NCI-H2196 (cell line): ENCODE measurements around the gene LRIG1.

Source experiments
- DNase-seq: peaks from one replicate; lab custom pipeline; 2025; ENCODE audit not compliant: unreplicated experiment; lab: John Stamatoyannopoulos, UW

Gene LRIG1

DNA sequence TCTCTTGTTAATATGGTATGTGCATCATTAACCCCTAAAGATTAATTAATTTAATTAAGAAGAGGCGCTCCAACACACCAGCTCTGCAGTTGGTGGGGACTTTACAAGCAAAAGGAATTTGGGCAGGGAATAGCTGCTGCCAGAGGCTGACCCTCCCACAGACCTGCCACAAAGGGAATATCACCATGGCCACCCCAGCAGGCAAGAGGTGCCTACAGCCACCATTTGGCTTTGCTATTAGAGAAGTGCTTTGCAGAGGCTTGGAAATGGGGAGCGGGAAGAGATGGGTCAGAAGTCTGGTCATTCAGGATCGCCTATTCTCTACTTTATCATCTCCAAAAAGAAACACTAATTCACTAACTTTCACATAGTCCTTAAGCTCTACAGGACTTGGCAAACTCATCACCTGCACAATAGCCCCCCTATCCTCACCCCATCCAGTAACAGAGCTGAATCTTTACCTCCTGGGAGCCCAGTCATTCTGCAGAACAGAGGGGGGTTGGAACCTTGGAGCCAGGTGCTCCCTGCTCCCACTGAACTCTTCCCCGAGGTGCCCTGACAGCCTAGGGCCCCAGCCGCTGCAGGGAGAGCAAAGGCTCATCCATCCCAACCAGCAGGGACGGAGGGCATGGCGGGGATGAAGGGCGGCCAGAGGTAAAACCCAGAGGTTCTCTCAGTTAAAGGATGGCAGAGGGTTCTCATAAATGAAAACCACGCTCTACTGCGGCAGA, 29.7 kb downstream of the LRIG1 start:
- no peak for DNase-seq

DNA sequence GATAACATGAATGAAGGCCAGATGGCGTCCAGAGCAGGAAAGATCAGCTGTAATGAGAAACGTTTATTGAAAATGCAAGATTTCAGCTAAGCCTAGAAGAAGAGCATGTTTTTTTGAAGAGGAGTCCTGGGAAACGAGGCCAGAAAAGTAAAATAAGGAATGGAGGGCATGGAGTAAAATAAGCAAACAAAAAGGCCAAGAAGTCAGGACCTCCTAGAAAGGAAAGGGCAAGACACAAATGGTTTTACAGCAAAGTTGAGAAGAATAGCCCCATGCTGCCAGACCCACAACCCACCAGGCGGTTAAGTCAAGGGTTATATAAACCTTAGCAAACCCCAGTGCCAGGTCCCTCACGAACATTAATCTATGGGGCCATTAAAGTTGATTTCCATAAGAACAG, 30.5 kb downstream of the LRIG1 start:
- no peak for DNase-seq

DNA sequence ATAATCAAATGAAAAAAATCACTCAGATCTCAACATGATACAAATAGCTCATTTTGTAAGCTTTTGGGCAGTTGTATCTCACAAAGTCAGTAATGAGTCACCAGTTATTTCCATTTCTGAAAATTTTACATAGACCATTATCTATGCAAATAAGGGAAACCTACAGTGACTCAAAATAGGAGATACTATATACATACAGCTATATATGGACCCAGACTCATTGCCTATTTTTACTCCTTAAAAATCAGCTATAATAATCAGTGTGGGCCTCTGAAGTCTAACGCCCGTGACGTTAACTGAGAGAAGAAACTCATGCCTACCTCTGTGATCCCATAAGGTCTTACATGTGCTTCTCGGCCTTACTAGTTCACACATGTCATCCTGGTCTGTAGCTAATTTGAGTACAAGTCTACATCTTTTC, 31.6 kb downstream of the LRIG1 start:
- DNase-seq: no peak

DNA sequence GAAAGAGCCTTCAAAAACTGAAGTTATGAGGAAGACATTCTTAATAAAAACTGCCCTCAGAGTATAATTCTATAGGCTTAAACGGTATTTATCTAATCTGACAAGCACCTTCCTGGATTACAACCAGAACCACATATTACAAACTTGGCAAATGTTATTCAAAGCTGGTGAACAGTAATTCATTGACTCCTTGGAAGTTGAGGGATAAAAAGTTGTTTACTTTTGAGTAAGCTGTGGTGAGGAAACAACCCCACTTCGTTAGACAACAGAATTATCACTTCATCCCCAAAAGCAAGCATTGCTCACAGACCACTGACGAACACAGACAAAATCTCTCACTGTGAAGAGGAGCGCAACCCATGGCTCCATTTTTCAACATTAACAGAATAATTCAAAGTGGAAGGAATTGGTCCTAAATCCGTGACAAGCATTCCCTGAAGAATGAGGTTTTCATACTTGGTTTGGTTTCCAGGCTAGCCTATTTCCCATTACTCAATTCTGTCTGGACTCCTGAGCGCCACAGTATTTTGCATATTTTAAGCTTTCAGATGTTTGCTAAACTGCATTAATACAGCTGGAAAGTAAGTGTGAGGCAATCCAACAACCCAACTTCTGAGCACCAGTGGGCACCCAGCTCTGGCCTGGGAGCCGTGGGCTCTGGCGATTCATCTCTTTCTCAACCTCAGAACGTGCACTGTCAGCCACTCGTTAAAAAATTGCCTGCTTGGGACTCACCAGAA, 32.7 kb downstream of the LRIG1 start:
- DNase-seq: no peak

DNA sequence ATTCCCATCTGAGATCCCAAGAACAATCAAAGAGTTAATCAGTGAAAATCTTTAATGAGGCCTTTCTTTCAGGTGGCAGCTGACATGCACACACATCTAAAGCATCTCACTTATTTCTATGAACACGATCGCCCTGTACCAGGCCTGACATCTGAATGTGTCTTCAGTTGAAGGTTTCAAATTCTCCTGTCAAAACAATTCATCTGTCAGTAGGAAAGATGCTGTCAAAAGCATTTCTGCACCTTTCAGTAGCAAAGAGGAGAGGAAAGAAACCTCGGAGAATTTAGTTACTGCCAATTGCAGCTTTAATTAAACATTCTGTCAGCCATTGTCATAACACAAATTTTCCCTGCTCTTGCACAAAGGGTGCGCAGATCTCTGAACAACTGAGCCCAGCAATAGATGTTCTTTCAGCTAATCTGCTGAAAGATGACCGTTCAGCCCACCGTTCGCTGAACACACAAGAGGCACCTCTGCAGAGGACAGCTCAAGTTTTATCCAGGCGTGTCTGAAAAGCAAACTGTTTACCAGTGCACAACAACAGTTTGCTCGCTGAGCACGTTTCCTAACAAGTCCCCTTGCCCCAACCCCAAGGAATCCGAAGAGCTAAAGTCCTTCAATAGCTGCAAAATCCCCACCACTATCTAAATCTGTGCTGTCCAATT, 34.1 kb downstream of the LRIG1 start:
- DNase-seq: no peak

DNA sequence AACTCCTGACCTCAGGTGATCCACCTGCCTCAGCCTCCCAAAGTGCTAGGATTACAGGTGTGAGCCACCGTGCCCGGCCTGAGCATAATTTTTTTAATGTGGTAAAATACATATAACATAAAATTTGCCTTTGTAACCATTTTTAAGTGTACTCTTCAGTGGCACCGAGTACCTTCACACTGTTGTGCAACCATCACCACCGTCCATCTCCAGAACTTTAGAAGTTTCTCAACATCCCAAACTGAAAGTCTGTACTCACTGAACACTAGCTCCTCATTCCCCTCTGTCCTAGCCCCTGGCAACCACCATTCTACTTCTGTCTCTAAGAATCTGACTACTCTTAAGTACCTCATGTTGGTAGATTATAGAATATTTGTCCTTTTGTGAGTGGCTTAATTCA, 35.2 kb downstream of the LRIG1 start:
- DNase-seq: no peak

DNA sequence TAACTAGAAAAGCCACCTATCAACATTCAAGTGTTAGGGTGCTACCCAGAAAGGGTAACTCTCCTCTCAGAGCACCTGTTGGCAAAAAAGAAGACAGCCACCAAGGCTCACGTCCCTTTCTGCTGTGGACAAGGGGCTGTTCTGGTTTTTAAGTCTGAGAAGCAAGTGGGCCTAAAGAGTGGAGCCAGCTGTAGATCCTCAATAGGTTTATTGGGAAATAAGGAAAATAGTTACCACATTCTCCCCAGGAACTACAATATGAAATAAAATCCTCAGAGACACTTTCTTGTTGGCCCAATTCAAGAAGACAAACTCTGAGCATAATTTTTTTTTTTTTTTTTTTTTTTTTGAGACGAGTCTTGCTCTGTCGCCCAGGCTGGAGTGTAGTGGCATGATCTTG, 35.8 kb downstream of the LRIG1 start:
- DNase-seq: no peak

DNA sequence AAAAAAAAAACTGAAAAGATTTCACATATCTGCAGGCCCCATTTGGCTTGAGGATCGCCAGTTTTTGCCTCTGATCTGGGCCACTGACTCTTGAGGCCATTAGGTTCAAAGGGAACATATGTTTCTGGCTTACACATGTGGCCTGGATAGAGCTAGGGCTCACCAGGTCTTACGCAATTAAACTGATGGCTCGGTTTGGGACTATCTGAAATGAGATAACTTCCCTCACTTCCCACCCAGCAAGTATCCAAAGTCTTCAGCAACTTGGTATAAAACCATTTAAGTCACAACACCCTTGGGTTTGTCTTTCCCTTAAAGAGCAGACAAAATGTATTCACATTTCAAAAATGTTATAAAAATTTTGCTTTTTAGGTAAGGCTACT, 36.3 kb downstream of the LRIG1 start:
- no peak for DNase-seq

DNA sequence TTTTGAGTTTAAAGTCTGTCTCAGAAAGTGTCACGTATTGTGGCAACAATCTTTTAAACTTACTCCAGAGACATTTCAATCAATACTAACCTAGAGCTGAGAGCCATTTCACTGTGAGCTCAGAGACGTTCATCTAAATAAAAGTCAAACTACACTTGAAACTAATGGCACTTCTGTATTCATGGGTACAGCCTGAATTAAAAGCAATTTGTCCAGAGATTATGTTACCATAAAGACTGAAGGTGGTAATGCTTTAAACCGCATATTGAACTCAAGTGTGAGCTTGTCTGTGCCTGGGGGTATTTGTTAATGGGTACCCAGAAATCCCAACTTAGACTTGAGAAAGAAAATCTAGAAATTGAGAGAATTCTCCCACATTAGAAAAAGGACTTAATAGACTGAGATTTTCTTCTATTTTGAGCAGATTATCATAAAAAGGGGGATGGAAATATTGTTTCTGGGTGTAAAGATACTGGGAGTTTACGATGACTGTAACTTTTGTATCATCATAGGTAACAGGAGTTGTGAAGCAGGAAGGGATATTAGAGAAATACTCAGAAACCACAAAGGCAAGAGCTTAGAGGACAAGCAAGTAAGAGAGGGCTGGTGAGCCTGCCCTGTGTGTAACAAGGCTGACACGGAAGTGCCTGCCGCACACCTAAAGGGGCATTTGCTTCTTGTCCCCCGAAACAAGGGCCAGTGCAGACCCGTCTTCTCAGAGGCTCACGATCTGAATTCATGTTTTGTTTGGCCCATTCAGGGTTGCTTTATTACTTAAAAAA, 36.9 kb downstream of the LRIG1 start:
- no peak for DNase-seq

DNA sequence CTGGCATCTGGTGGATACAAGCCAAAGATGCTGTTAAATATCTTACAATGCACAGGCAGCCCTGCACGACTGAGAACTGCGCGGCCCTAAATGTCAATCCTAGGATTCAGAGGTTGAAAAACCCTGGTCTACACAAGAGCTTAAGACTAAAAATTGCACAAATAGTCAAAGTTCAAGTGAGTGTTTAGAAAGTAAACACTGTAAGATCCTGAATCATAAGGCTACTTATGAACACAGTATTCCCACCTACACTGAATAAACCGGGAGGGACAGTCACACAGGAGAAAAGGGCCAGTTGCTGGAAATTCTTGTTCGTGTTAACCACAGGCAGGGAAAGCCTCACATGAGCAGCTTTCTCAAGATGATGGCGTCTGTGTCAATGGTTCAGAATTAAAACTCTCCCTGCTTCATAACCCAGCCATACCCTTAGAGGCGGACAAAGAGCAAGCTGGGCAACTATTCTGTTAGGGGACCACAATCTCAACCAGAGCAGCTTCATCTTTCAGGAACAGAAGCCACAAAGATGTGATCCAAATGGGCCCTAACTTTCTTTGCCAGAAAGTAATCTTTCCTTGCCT, 37.7 kb downstream of the LRIG1 start:
- DNase-seq: no peak

DNA sequence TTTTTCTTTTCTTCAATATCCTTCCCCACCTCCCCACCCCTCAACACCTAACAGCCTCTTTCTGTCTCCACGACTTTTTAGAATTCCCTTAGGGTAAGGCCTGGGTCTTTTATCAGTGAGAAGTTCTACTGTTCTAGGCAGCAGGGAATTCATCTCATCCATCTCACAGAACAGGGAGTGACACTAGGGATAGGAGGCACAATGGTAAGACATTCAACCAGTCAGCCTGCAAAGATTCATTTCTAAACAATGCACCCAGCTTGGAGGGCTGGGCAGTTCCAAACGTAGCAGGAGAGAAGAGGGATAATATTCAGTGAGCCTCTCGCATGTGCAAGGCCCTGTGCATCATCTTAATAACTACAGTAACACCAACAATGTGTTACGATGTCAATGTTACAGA, 43.6 kb downstream of the LRIG1 start:
- DNase-seq: no peak

DNA sequence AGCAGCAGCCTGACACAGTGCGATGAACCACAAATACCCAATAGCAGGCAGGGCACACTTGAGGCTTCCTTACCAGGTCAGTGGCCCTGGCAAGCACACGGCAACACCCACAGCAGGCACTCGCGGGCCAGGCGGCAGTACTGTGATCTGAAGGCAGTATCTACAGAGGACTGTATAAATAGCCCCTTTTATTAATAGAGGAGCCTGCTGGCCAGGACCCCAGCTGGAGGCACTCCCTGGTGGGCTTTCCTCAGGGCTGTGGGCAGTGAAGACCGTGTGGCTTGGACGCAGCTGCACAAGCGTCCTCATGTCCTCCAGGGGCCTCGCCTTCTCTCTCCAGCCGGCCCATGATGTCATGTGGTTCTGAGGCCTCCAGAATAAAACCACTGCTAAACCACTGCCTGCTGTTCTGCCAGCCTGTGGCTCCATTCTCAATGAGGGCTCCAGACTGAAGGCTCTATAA, 44.1 kb downstream of the LRIG1 start:
- no peak for DNase-seq

DNA sequence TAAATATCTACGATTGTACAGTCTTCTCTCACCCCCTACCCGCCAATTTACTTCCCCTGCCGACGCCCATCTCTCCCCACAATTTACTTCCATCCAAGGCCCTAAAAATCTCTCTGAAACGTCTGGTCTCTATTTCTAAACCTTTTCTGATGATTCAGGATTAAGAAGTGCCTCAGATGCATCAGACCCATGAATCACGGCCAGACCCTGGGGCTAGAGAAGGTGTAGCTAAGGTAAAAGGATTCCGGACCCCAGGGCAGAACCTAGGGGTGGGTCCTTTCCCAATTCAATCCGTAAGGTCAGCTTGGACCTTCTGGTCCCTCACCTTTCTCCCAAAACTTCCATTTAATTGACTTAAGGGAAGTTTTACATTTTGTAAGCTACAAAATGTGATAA, 46.4 kb downstream of the LRIG1 start:
- no peak for DNase-seq

DNA sequence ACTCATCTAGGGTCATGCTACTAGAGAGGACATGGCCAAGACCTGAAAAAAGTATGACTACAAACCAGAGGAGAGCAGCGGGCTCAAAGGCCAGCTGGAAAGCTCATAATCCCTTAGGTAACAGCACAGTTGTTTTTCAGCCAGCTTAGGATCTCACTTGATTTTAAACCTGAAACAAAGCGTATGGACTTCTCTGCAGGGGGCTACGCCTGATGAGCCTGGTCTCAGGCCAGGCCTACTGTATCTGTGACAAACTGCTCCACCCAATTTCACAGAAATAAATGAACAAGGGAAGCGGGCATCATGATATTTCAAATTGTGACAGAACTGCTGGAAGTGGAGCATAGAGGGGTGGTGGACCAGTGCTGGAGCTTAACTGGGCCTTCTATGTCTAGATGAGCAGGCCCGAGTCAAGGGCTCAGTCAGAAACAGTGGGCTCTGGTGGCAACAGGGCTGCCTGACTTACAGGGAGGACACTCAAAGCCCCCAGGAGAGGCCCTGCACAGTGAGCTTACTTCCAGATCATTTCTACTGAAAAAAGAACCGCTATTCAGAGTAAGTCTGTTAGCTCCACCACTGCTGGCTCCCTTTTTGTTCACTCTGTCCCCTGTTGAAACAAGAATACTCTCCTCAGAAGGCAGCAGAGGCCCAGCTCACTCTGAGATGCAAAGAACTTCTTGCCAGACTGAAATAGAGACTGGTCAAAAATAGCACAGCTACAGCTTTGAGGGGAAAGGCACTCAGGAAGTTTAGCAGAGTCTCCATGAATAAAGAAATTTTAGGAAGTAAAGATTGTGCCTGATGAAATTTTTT, 47.0 kb downstream of the LRIG1 start:
- no peak for DNase-seq

DNA sequence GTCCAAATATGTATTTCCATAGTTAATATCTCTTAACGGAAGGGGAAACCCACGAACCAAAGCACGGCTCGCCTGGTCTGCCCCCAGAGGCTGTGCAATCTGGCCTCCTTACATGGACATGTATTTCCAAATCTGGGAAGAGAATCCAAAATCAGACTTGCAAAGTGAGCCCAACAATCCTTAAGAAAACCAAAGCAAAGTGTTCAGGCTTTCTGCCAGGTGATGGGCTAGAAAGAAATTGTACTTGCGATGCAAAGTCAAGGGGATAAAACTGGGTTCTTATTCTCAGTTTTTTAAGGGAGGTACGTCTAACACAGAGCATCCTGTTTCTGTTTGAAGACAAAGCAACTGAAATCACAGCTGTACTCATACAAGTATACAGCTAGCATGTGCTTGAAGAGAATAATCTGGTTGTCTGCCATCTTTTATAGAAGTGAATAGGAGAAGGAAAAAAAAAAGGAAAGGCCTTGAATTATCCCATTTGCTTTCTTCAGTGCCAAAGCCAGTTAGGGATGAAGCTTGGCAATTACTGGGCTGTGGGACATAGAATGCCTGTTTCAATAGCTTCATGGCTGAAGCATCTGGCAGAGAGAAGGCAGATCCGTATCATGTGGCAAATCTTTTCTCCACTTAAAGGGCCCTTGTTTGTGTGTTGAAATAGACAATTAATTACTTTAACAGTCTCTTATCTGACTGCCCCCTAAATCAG, 48.4 kb downstream of the LRIG1 start:
- DNase-seq: no peak

DNA sequence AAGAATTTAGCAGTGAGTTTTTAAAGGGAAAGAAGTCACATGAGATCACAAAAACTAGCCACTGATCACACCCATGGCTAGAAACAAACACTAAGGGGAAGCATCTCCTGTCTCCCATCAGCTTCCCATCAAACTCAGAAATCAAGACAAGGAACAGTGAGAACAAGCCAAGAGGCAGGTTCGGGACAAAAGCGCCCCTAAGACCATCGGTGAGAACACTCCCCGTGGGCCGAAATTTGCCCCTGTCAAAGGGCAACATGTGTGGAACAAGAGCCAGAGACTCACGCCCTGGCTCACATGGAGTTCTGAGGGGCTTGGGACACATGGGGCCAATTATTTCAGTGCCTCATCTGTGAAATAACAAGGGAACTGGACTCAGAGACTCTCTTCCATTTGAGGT, 49.1 kb downstream of the LRIG1 start:
- no peak for DNase-seq

DNA sequence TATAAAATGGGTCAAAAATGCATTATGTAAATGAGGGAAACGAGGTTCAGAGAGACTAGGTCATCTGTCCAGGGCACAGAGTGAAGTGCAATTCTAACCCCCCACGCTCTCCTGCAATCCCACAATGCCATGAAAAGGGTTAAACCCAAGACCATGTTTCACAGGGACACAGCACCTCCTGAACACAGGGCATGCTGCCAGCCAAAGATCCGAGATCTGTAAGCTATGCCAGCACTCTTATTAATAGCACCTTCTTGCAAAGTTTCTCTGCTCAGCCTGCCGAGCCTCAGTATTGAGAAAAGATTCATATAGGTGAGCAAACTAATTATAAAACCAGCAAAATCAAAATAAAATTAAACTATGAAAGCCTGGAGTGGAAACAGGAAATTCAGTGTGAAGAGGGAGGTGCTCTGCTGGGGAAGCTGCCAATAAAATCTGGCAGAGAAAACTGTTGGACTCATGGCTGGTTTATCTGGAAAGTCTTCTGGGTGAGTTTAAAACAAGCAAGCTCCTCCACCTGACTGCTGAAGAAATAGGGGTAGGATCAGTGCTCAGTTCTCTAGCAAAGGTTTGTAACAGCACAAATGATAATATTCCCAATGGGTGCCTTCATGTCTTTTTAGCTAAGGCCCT, 50.3 kb downstream of the LRIG1 start:
- DNase-seq: peak; percentile 38

DNA sequence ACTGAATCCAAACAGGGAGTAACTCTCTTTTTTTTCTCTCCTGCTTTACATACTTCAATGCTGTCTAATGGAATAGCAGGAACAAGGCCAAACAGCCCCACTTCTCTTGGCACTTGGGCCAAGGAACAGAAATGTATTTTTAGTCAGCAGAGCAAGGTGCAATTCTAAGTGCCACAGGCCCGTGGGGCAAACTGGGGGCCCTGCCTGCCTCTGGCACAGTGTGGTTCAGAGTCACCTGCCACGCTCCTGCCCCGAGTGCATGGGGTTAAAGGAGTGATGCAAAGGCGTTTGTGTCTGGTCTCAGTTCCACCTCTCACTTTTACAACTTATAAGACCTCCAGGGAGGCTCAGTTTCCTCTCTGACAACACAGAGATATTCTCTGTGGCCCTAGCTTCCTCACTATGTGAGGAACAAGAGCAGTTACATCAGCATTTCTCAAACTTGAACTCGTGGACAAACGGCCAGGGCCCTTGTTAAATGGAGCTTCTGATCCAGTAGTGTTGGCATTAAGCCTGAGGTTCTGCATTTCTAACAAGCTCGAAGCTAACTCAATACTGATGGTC, 51.3 kb downstream of the LRIG1 start:
- DNase-seq: no peak

DNA sequence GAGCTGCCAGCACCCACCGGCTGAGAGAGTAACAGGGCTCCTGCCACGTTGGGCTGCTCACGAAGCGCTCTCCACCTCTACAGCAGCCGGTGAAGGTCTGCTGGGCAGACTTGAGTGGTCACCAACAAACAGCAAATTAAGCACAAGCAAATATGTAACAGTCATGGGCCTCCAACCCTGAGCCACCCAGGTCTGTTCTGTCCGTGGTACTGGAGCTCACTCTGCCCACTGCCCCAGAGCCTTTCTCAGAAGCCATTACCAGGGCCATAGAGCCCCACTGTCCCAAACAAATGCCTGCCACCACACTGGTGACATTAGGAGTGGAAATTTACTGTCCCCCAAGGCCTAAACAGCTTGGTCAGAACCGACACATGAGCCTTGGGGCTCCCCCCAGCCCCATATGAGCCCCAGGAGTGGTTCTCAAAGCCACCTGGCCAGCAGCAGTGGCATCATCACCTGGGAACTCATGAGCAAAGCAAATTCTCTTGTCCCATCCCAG, 56.6 kb downstream of the LRIG1 start:
- no peak for DNase-seq
